GM10248 (cell line): ENCODE results near the gene TRO.

ENCODE experiments used
- CTCF ChIA-PET: fragments of 300-600 bp; sonication (Branson Sonifier 250); formaldehyde crosslinking; extraction: SDS; loops from one replicate; lab custom pipeline; 2021; ENCODE audit warnings: antibody characterized with exemption; lab: Yijun Ruan, JAX
- POLR2A ChIA-PET: fragments of 350-650 bp; sonication (Branson Sonifier 250); formaldehyde crosslinking; extraction: SDS; loops from one replicate; lab custom pipeline; 2020; ENCODE audit warnings: antibody characterized with exemption; lab: Yijun Ruan, JAX
- DNase-seq: peaks from one replicate; pipeline ENCODE4 v3.0.0; 2012; ENCODE audit errors: extremely low spot score
- TF ChIP-seq, protein P1 (sequence below): IDR thresholded peaks from 2 replicates; pipeline ENCODE4 v1.5.1; 2012; ENCODE audit warnings: mild to moderate bottlenecking, low read depth; ENCODE audit errors: extremely low read depth, missing control alignments, control extremely low read depth

Gene TRO

DNA sequence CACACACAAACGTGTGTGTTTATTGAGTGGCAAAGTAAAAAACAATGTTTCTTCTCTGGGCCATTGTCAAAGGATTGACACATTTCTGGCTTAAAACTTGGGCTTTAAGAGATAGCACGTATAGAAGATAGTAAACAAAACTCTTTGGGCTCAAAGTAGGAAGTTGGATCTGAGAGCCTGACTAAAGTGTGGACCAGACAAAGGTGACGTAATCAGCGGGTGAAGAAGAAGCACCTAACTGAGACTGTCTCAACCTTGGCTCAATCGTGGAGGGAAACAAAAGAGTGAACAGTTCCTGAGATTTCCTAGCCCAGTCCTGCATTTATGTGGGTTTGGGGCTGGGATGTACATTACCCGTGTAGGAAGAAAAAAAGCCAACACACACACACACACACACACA, 59.7 kb downstream of the TRO start:
- POLR2A ChIA-PET, result no interaction called here

More for the DNA sequence above, 59.7 kb downstream of the TRO start:
- TF ChIP-seq, protein P1, sequence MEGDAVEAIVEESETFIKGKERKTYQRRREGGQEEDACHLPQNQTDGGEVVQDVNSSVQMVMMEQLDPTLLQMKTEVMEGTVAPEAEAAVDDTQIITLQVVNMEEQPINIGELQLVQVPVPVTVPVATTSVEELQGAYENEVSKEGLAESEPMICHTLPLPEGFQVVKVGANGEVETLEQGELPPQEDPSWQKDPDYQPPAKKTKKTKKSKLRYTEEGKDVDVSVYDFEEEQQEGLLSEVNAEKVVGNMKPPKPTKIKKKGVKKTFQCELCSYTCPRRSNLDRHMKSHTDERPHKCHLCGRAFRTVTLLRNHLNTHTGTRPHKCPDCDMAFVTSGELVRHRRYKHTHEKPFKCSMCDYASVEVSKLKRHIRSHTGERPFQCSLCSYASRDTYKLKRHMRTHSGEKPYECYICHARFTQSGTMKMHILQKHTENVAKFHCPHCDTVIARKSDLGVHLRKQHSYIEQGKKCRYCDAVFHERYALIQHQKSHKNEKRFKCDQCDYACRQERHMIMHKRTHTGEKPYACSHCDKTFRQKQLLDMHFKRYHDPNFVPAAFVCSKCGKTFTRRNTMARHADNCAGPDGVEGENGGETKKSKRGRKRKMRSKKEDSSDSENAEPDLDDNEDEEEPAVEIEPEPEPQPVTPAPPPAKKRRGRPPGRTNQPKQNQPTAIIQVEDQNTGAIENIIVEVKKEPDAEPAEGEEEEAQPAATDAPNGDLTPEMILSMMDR, result no peak
- CTCF ChIA-PET, result no interaction called here
- no peak for DNase-seq
